Measurements from ENCODE around the gene DRICH1. TPM values are rescaled to one million over a fixed set of nuclear protein-coding genes. Genes with fewer than 3 reads are reported as not detected.
A peak's percentile ranks its signal among the peaks of the same experiment; 100 is the strongest.

The DRICH1 gene, protein sequence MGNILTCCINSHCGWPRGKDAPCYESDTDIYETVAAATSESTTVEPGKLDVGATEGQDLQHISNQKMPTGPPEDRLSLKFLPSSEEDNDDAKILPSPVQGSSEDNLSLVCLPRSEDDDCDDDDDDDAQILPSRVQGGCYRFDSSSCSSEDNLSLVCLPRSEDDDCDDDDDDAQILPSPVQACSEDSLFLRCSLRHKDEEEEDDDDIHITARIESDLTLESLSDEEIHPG
- not detected for total RNA-seq (2021; ENCODE audit: unreplicated experiment)
- polyA plus RNA-seq (2012; ENCODE audit: insufficient read length) = not detected
- Bru-seq, nascent RNA = percentile 24 among the genes with signal in this experiment
- BruChase-seq, experiment 1, labeled RNA remaining after a 2-hour chase = percentile 25 among the genes with signal in this experiment
- BruChase-seq, experiment 2, labeled RNA remaining after a 6-hour chase = percentile 26 among the genes with signal in this experiment
- long read RNA-seq = 0 reads

DNA sequence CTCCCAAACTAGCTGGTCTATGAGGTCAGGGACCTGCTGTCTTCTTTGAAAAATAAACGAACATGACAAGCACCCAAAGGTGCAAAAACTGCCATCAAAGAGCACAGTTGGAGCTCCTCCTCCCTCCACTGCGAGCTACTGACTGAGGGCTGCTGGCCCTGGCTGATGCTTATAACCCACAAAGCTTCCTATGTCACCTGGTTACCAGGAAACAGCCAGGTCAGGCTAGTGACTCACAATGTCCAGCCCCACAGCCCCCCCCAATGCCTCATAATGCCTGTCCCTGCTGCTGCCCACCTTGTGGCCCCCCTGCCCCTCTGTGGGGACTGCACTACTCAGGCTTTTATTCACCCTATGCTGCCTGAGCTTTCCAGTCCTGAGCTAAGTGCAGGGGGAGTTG lies at the start of gene DRICH1:
Gene DRICH1 (minus strand): TSS at position 144 of the 400 bp plus-strand sequence. CDS start 298 bp downstream, outside the sequence.
- Histone ChIP-seq H3K4me3 (ENCODE audit: low read depth in 2 of 2, low read length in 2 of 2) (no peak within 1 kb of the TSS), H3K27ac (ENCODE audit: low read length) (no peak within 1 kb of the TSS), H3K27me3 (ENCODE audit: control insufficient read depth, insufficient read depth, low read length) (no peaks in the 10 kb centered on the region), H3K9me3 (ENCODE audit: control insufficient read depth, insufficient read depth, low read depth, low read length) (no peaks in the 10 kb centered on the region), H3K36me3 (ENCODE audit: control insufficient read depth, insufficient read depth, low read length) (no peaks in the 10 kb centered on the region), H3K4me1 (ENCODE audit: control insufficient read depth, insufficient read depth, low read length) (no peaks in the 10 kb centered on the region)
- no peak for ATAC-seq
- CTCF ChIA-PET = no interaction called here
- BruUV-seq (replicated peaks) = no TSS peak
- in situ Hi-C loops (cut with HindIII; ENCODE audit: low pct_unique_long_range_greater_than_20kb, low sequenced_read_pairs) (no loop called here), intact Hi-C loops (cut with micrococcal nuclease; ENCODE audit: unreplicated experiment) (no loop called here)
- DNase-seq (ENCODE audit: low read depth, low spot score) = no peak
- POLR2A ChIA-PET = no interaction called here
- TF ChIP-seq, protein P1, sequence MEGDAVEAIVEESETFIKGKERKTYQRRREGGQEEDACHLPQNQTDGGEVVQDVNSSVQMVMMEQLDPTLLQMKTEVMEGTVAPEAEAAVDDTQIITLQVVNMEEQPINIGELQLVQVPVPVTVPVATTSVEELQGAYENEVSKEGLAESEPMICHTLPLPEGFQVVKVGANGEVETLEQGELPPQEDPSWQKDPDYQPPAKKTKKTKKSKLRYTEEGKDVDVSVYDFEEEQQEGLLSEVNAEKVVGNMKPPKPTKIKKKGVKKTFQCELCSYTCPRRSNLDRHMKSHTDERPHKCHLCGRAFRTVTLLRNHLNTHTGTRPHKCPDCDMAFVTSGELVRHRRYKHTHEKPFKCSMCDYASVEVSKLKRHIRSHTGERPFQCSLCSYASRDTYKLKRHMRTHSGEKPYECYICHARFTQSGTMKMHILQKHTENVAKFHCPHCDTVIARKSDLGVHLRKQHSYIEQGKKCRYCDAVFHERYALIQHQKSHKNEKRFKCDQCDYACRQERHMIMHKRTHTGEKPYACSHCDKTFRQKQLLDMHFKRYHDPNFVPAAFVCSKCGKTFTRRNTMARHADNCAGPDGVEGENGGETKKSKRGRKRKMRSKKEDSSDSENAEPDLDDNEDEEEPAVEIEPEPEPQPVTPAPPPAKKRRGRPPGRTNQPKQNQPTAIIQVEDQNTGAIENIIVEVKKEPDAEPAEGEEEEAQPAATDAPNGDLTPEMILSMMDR (IDR thresholded peaks at IDR 0.05) = no peak
- TF ChIP-seq TCF7L2 (IDR thresholded peaks at IDR 0.05; ENCODE audit: low read depth, low read length) (no peak), SIN3A (IDR thresholded peaks at IDR 0.05; ENCODE audit: borderline replicate concordance, insufficient read depth, low read depth, low read length) (no peak), POLR2AphosphoS5 (IDR thresholded peaks at IDR 0.05; ENCODE audit: low read depth, low read length) (no peak)
- TF ChIP-seq, protein P2, sequence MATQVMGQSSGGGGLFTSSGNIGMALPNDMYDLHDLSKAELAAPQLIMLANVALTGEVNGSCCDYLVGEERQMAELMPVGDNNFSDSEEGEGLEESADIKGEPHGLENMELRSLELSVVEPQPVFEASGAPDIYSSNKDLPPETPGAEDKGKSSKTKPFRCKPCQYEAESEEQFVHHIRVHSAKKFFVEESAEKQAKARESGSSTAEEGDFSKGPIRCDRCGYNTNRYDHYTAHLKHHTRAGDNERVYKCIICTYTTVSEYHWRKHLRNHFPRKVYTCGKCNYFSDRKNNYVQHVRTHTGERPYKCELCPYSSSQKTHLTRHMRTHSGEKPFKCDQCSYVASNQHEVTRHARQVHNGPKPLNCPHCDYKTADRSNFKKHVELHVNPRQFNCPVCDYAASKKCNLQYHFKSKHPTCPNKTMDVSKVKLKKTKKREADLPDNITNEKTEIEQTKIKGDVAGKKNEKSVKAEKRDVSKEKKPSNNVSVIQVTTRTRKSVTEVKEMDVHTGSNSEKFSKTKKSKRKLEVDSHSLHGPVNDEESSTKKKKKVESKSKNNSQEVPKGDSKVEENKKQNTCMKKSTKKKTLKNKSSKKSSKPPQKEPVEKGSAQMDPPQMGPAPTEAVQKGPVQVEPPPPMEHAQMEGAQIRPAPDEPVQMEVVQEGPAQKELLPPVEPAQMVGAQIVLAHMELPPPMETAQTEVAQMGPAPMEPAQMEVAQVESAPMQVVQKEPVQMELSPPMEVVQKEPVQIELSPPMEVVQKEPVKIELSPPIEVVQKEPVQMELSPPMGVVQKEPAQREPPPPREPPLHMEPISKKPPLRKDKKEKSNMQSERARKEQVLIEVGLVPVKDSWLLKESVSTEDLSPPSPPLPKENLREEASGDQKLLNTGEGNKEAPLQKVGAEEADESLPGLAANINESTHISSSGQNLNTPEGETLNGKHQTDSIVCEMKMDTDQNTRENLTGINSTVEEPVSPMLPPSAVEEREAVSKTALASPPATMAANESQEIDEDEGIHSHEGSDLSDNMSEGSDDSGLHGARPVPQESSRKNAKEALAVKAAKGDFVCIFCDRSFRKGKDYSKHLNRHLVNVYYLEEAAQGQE (IDR thresholded peaks at IDR 0.05; ENCODE audit: insufficient read depth in 1 of 2, low read depth in 2 of 2, low read length in 1 of 2) = no peak

DNA sequence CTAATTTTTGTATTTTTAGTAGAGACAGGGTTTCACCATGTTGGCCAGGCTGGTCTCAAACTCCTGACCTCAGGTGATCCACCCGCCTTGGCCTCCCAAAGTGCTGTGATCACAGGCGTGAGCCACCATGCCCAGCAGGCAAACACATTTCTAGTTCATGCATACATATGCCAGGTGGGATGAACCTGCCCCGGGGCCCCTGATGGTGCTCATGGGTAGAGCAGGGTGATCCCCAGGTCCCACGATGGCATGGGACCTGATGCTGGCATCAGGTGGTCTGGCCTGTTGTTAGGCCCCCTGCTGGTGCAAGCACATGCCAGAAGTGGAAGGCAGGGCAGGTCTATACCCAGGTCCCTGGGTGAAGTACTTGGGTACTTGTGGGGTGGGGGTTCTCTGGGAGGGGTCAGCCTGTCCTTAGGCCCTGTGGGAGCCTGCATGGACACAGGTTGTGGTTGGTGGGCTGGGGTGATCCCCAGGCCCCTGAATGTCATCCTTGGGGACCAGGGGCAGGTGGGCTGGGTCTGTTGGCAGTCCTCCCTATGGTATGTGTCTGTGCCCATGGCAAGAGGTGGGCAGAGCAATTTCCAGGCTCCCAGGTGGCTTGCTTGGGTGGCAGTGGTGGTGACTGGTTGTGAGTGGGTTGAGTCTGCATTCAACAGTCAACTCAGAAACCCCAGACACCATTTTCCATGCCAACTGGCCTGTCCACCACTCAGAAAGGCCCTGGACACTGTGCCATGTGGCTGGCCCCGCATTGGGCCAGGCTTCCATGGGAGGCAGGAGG lies 49.1 kb upstream of the DRICH1 start:
- no TSS peak for BruUV-seq (replicated peaks)
- Histone ChIP-seq H3K9me3 (ENCODE audit: control insufficient read depth, insufficient read depth, low read depth, low read length) (no peaks in the 10 kb centered on the region), H3K27ac (ENCODE audit: low read length) (no peak overlapping the region), H3K4me1 (ENCODE audit: control insufficient read depth, insufficient read depth, low read length) (no peaks in the 10 kb centered on the region), H3K4me3 (ENCODE audit: low read depth in 2 of 2, low read length in 2 of 2) (no peak overlapping the region), H3K36me3 (ENCODE audit: control insufficient read depth, insufficient read depth, low read length) (no peaks in the 10 kb centered on the region), H3K27me3 (ENCODE audit: control insufficient read depth, insufficient read depth, low read length) (no peaks in the 10 kb centered on the region)
- intact Hi-C loops (cut with micrococcal nuclease; ENCODE audit: unreplicated experiment) = no loop called here
- TF ChIP-seq TCF7L2 (IDR thresholded peaks at IDR 0.05; ENCODE audit: low read depth, low read length) (no peak), SIN3A (IDR thresholded peaks at IDR 0.05; ENCODE audit: borderline replicate concordance, insufficient read depth, low read depth, low read length) (no peak), POLR2AphosphoS5 (IDR thresholded peaks at IDR 0.05; ENCODE audit: low read depth, low read length) (no peak)
- TF ChIP-seq, protein P1 (IDR thresholded peaks at IDR 0.05) = no peak
- TF ChIP-seq, protein P2 (IDR thresholded peaks at IDR 0.05; ENCODE audit: insufficient read depth in 1 of 2, low read depth in 2 of 2, low read length in 1 of 2) = no peak
- no peak for DNase-seq (ENCODE audit: low read depth, low spot score)
- no peak for ATAC-seq
- POLR2A ChIA-PET = no interaction called here
- in situ Hi-C loops (cut with HindIII; ENCODE audit: low pct_unique_long_range_greater_than_20kb, low sequenced_read_pairs) = no loop called here
- CTCF ChIA-PET = no interaction called here
